KMS-11 (cell line): Measurements from ENCODE around the gene RETSAT.
"Not testable (repeated sequence)": the region's sequence is repeated elsewhere in the genome, so short reads cannot be mapped to it uniquely, and the experiment has no call there.

Source experiments
- H2AFZ ChIP-seq: fragments of 200-600 bp; sonication (generic); 2 replicates; pipeline ENCODE4 v1.6.1; 2016; ENCODE audit warnings: antibody characterized with exemption, mixed run types, low read depth
- H3K27ac ChIP-seq: fragments of 200-600 bp; sonication (generic); 2 replicates; pipeline ENCODE4 v1.6.1; 2016; ENCODE audit warnings: mild to moderate bottlenecking, mixed run types
- H3K27me3 ChIP-seq: fragments of 200-600 bp; sonication (generic); 2 replicates; pipeline ENCODE4 v1.6.1; 2017; ENCODE audit warnings: mild to moderate bottlenecking, low read depth, mixed run types, moderate library complexity; ENCODE audit not compliant: insufficient read depth
- H3K36me3 ChIP-seq: fragments of 200-600 bp; sonication (generic); 2 replicates; pipeline ENCODE4 v1.6.1; 2017; ENCODE audit warnings: mild to moderate bottlenecking, mixed run types; ENCODE audit not compliant: insufficient read depth
- H3K4me1 ChIP-seq: fragments of 200-600 bp; sonication (generic); 2 replicates; pipeline ENCODE4 v1.6.1; 2016; ENCODE audit warnings: mild to moderate bottlenecking, low read depth, mixed run types; ENCODE audit not compliant: poor library complexity, severe bottlenecking
- H3K4me2 ChIP-seq: fragments of 200-600 bp; sonication (generic); 2 replicates; pipeline ENCODE4 v1.7.0; 2016; ENCODE audit warnings: mild to moderate bottlenecking, mixed run types
- H3K4me3 ChIP-seq: fragments of 200-600 bp; sonication (generic); IDR thresholded peaks from 2 replicates; pipeline ENCODE4 v1.6.1; 2017; ENCODE audit warnings: low read depth, low read length, mixed read lengths; ENCODE audit not compliant: insufficient read depth
- H3K79me2 ChIP-seq: fragments of 200-600 bp; sonication (generic); 2 replicates; pipeline ENCODE4 v1.6.1; 2016; ENCODE audit warnings: low read depth, mixed run types; ENCODE audit not compliant: insufficient read depth
- H3K9ac ChIP-seq: fragments of 200-600 bp; sonication (generic); 2 replicates; pipeline ENCODE4 v1.6.1; 2016; ENCODE audit warnings: mild to moderate bottlenecking, mixed run types
- H4K20me1 ChIP-seq: fragments of 200-600 bp; sonication (generic); 2 replicates; pipeline ENCODE4 v1.6.1; 2016; ENCODE audit warnings: mild to moderate bottlenecking, mixed run types; ENCODE audit not compliant: insufficient read depth
- CTCF ChIP-seq: fragments of 200-600 bp; sonication (generic); conservative IDR thresholded peaks from 2 replicates; pipeline ENCODE4 v1.6.1; 2017; ENCODE audit warnings: low read depth, mild to moderate bottlenecking, antibody characterized with exemption, low read length, moderate library complexity, mixed read lengths

Gene RETSAT

GRCh38 chr2:85368921-85369320 is 14.6 kb upstream of the RETSAT start:
- H3K4me2 ChIP-seq = no peak overlapping the region
- no peak overlapping the region for H3K27ac ChIP-seq
- no peaks in the 10 kb centered on the region for H4K20me1 ChIP-seq
- H3K4me1 ChIP-seq = no peaks in the 10 kb centered on the region
- H3K36me3 ChIP-seq = no peaks in the 10 kb centered on the region
- no peaks in the 10 kb centered on the region for H3K27me3 ChIP-seq
- TF ChIP-seq CTCF = no peak
- no peak overlapping the region for H3K4me3 ChIP-seq
- no peak overlapping the region for H3K9ac ChIP-seq
- no peaks in the 10 kb centered on the region for H3K79me2 ChIP-seq
- no peak overlapping the region for H2AFZ ChIP-seq

- Histone ChIP-seq H3K27ac (no peak overlapping the region), H3K4me2 (no peak overlapping the region), H3K9ac (no peak overlapping the region), H3K36me3 (no peaks in the 10 kb centered on the region), H4K20me1 (no peaks in the 10 kb centered on the region), H2AFZ (no peak overlapping the region), H3K79me2 (no peaks in the 10 kb centered on the region), H3K27me3 (no peaks in the 10 kb centered on the region), H3K4me3 (no peak overlapping the region), H3K4me1 (no peaks in the 10 kb centered on the region)
- no peak for TF ChIP-seq CTCF
Observed at GRCh38 chr2:85367180-85367579, 12.9 kb upstream of the RETSAT start.

GRCh38 chr2:85362653-85363387 is 8.5 kb upstream of the RETSAT start:
- H3K4me2 ChIP-seq, H3K27me3 ChIP-seq, H3K4me1 ChIP-seq, H3K27ac ChIP-seq, H3K36me3 ChIP-seq, H2AFZ ChIP-seq, H3K4me3 ChIP-seq, H4K20me1 ChIP-seq, H3K9ac ChIP-seq, H3K79me2 ChIP-seq: not testable (repeated sequence)

GRCh38 chr2:85357736-85358135 is 3.4 kb upstream of the RETSAT start:
- H2AFZ ChIP-seq = no peak overlapping the region
- TF ChIP-seq CTCF = no peak
- no peaks in the 10 kb centered on the region for H4K20me1 ChIP-seq
- H3K4me3 ChIP-seq = no peak overlapping the region
- no peak overlapping the region for H3K4me2 ChIP-seq
- H3K36me3 ChIP-seq = no peaks in the 10 kb centered on the region
- H3K27ac ChIP-seq = no peak overlapping the region
- H3K9ac ChIP-seq = no peak overlapping the region
- H3K4me1 ChIP-seq = peaks cover 15% of the 10 kb centered on the region
- peaks cover 22% of the 10 kb centered on the region for H3K79me2 ChIP-seq
- H3K27me3 ChIP-seq = no peaks in the 10 kb centered on the region

GRCh38 chr2:85356186-85356585 is 1.9 kb upstream of the RETSAT start:
- TF ChIP-seq CTCF = no peak
- no peak overlapping the region for H3K4me2 ChIP-seq

More at GRCh38 chr2:85356186-85356585, 1.9 kb upstream of the RETSAT start:
- H3K36me3 ChIP-seq = no peaks in the 10 kb centered on the region
- no peaks in the 10 kb centered on the region for H3K27me3 ChIP-seq
- H4K20me1 ChIP-seq = no peaks in the 10 kb centered on the region
- H3K4me3 ChIP-seq = no peak overlapping the region
- H3K79me2 ChIP-seq = peaks cover 26% of the 10 kb centered on the region
- no peak overlapping the region for H2AFZ ChIP-seq
- peaks cover 18% of the 10 kb centered on the region for H3K4me1 ChIP-seq
- no peak overlapping the region for H3K9ac ChIP-seq
- H3K27ac ChIP-seq = no peak overlapping the region
